Esophagus muscularis mucosa (tissue), 4 donors: ENCODE measurements around the gene MMP26.

Source experiments
- CTCF ChIP-seq, 3 experiments: fragments of 200-600 bp in 2 of 3; fragments of 450-650 bp in 1 of 3; sonication (generic) in 2 of 3; IDR thresholded peaks; one replicate each; pipeline ENCODE4 v1.5.1; 2017 to 2019; ENCODE audit warnings: antibody characterized with exemption in 3 of 3, mild to moderate bottlenecking in 2 of 3, moderate library complexity in 1 of 3
- EP300 ChIP-seq: sonication (generic); formaldehyde crosslinking; IDR thresholded peaks from one replicate; pipeline ENCODE4 v1.6.1; 2017; ENCODE audit warnings: antibody characterized with exemption
- POLR2A ChIP-seq: fragments of 450-650 bp; IDR thresholded peaks from one replicate; pipeline ENCODE4 v1.6.1; 2017; ENCODE audit warnings: antibody characterized with exemption, moderate library complexity, mild to moderate bottlenecking, low read depth
- POLR2AphosphoS5 ChIP-seq, 2 donors: sonication (generic); formaldehyde crosslinking; IDR thresholded peaks; one replicate each; pipeline ENCODE4 v1.6.1; 2017; ENCODE audit warnings: antibody characterized with exemption in 2 of 2

- TF ChIP-seq CTCF (IDR thresholded peaks at IDR 0.05) (no peak), POLR2AphosphoS5 (IDR thresholded peaks at IDR 0.05) (no peak), EP300 (no peak), POLR2A (no peak)
These were observed 40.4 kb upstream of the MMP26 start for GRCh38 chr11:4664183-4664582.
